Activated CD8-positive, alpha-beta memory T cell treated with anti-CD3 and anti-CD28 coated beads, Interleukin-2, amount 50 U/mL, for 4 hours (primary cell): ENCODE data around the gene MUC6.
A peak's percentile ranks its signal among the peaks of the same experiment; 100 is the strongest.

Source experiments
- DNase-seq: peaks from one replicate; pipeline ENCODE4 v3.0.0-alpha.2; 2020

MUC6 gene, protein sequence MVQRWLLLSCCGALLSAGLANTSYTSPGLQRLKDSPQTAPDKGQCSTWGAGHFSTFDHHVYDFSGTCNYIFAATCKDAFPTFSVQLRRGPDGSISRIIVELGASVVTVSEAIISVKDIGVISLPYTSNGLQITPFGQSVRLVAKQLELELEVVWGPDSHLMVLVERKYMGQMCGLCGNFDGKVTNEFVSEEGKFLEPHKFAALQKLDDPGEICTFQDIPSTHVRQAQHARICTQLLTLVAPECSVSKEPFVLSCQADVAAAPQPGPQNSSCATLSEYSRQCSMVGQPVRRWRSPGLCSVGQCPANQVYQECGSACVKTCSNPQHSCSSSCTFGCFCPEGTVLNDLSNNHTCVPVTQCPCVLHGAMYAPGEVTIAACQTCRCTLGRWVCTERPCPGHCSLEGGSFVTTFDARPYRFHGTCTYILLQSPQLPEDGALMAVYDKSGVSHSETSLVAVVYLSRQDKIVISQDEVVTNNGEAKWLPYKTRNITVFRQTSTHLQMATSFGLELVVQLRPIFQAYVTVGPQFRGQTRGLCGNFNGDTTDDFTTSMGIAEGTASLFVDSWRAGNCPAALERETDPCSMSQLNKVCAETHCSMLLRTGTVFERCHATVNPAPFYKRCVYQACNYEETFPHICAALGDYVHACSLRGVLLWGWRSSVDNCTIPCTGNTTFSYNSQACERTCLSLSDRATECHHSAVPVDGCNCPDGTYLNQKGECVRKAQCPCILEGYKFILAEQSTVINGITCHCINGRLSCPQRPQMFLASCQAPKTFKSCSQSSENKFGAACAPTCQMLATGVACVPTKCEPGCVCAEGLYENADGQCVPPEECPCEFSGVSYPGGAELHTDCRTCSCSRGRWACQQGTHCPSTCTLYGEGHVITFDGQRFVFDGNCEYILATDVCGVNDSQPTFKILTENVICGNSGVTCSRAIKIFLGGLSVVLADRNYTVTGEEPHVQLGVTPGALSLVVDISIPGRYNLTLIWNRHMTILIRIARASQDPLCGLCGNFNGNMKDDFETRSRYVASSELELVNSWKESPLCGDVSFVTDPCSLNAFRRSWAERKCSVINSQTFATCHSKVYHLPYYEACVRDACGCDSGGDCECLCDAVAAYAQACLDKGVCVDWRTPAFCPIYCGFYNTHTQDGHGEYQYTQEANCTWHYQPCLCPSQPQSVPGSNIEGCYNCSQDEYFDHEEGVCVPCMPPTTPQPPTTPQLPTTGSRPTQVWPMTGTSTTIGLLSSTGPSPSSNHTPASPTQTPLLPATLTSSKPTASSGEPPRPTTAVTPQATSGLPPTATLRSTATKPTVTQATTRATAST (N-terminal part only)

GRCh38 chr11:1036303-1036923 lies at the start of gene MUC6:
MUC6 (minus strand) TSS chr11:1036718; CDS start chr11:1036655, 63 bp downstream.
- no peak for DNase-seq

DNA sequence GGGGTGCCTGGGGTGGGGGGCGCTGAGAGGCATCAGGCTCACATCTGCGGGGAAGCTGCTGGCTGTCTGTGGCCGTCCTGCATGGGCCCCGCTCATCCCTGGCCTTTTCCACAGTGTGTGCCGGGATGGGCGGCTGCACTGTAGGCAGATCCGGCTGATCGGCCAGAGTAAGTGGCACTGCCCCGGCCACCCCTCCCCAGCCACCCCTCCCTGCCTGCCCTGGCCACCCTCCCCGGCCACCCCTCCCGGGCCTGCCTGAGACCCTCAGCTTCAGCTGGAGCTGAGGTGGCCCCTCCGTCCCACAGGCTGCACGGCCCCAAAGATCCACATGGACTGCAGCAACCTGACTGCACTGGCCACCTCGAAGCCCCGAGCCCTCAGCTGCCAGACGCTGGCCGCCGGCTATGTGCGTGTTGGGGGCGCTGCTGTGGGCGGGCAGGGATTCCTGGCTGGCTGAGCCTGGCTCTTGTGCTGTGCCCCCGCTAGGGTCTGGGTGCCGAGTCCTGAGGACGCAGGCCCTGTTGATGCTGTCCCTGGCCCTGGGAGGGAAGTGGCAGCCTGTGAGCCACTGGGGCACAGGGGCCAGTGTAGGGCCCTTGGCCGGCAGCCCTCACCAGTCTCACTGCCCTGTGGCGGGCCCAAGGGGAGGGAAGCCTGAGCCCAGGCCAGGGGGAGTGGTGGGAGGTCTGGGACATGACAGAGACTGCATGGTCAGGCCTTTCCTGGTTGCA lies 49.1 kb upstream of the MUC6 start:
- DNase-seq: peak; percentile 8

DNA sequence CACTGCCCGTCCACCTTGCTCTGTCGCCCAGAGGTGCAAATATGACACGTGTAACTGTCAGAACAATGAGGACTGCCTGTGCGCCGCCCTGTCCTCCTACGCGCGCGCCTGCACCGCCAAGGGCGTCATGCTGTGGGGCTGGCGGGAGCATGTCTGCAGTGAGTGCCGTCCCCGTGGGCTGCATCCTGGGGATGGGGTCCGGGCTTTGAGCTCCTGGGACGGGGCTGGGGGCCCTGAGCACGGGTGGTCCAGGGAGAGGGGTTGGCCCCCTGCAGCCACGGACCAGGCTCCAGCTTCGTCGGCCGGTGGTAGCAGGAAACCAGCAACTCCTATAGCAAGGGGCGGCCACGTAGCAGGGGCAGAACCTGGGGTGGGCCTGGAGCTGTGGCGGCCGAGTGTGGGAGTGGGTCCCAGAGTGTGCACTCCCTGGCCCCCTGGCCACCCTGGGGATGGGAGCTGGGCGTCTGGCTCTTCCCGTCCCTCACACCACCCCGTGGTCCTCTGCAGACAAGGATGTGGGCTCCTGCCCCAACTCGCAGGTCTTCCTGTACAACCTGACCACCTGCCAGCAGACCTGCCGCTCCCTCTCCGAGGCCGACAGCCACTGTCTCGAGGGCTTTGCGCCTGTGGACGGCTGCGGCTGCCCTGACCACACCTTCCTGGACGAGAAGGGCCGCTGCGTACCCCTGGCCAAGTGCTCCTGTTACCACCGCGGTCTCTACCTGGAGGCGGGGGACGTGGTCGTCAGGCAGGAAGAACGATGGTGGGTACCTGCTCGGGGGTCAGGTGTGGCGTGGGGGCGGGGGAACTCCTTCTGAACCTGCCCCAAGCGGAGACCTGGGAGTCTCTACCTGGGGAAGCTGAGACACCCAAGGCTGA lies 48.3 kb upstream of the MUC6 start:
- peak; percentile 12 for DNase-seq

DNA sequence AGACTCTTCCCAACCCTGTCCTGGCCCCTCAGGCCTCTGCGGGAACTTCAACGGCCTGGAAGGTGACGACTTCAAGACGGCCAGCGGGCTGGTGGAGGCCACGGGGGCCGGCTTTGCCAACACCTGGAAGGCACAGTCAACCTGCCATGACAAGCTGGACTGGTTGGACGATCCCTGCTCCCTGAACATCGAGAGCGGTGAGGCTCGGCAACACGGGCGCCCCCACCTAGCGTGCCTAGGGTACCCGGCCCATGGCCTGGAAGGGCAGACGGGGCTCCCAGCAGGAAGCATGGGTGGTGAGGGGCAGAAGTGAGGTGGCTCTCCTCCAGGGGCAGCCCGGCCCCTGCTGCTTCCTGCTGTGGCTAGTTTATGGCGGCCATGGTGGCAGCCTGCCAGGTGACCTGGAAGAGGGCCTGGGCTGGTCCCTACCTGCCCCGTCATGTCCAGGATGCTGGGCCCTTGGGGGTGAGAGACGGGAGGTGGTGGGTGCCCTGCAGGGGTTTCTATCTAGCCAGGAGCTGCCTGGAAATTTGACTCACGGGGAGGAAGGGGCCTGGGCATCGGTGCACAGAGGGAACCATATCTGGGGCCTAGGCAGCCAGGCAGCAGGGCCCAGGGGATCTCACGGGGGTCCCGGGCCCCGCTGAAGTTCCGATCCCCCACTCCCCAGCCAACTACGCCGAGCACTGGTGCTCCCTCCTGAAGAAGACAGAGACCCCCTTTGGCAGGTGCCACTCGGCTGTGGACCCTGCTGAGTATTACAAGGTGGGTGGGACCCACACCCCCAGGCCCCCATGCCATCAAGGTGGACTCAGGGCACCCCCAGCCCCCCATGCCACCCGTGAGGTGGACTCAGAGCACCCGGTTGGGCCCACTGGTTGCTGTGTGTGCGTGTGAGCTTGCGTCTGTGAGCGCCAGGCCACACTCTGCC lies 47.4 kb upstream of the MUC6 start:
- DNase-seq: peak; percentile 12

- peak; percentile 13 for DNase-seq
These were observed 46.5 kb upstream of the MUC6 start for GRCh38 chr11:1082728-1083620.

DNA sequence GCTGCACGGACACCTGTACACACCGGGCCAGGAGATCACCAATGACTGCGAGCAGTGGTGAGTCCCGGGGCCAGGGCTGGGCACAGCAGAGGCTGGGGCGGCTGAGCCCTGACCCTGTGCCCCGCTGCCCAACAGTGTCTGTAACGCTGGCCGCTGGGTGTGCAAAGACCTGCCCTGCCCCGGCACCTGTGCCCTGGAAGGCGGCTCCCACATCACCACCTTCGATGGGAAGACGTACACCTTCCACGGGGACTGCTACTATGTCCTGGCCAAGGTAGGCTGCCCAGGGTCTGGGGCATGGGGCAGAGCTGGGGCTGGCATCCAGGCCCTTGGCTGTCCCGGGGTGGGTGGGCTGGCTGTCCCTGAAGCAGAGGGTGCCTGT lies 45.8 kb upstream of the MUC6 start:
- DNase-seq: peak; percentile 12

DNA sequence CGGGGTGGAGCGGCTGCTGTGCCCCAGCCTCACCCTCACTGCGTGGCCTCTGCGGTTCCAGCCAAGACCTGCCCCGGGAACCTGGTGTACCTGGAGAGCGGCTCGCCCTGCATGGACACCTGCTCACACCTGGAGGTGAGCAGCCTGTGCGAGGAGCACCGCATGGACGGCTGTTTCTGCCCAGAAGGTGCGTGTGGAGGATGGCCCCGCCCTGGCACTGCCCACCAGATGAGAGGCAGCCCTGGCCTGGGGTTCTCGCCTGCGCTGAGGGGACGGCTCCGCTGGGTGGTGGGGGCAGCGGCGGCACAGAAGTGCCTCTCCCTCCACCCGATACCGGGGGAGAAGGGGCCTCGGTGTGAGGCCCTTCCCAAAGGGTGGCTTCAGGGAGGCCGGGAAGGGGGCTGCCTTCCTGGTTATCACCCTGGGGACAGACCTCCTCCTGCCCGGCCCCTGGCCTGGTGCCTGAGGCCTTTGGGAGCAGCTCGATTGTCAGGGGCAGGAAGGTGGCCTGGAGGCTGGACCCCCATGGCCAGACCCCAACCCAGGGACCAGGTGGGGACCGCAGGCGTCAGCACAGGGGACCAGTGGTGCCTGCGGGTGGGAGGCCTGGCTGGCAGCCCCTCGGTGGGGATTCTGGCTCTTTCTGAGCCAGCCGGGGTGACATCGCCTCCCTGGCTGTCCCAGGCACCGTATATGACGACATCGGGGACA lies 45.2 kb upstream of the MUC6 start:
- peak; percentile 9 for DNase-seq

- peak; percentile 12 for DNase-seq
These were observed 41.7 kb upstream of the MUC6 start for GRCh38 chr11:1078191-1078601.

DNA sequence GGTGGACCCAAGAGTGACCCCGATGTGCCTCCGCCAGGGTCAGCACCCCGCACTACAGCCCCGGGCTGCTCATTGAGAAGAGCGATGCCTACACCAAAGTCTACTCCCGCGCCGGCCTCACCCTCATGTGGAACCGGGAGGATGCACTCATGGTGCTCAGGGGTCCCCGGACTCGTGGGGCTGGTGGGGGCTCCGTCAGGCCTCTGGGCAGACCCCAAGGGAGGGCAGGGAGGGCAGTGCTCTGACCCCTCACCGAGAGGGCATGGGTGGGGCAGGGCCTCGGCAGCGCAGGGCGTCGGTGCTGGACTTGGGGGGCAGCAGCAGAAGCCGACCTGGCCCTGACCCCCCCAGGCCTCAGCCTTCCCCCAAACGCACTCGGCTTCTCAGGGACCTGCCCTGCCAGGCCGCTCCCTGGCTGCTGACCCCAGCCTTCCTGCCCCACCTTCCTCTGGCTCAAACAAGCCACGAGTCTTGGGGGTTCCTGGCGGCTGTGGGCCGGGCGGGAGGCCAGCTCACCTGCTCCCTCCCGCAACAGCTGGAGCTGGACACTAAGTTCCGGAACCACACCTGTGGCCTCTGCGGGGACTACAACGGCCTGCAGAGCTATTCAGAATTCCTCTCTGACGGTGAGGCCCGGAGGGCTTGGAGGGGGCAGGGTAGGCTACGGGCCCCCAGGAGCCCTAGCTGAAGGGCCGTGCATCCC lies 41.0 kb upstream of the MUC6 start:
- DNase-seq: peak; percentile 12

DNA sequence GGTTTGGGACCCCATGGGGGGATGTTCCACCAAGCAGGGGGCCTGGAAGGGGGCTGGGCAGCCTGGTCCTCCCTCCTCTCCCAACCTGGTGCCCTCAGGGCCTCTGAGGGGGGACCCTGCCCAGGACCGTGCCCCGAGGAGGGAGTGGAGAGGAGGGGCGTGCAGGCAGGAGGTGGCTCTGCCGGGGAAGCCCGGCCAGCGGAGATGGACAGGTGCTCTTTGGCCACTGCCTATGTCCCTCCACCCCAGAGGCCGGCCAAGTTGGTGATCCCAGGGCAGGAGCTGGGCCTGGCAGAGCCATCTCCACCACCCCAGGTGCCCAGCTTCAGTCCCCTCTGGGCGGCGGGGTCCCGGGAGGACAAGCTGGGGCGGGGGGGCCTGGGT lies 40.5 kb upstream of the MUC6 start:
- DNase-seq: peak; percentile 11

DNA sequence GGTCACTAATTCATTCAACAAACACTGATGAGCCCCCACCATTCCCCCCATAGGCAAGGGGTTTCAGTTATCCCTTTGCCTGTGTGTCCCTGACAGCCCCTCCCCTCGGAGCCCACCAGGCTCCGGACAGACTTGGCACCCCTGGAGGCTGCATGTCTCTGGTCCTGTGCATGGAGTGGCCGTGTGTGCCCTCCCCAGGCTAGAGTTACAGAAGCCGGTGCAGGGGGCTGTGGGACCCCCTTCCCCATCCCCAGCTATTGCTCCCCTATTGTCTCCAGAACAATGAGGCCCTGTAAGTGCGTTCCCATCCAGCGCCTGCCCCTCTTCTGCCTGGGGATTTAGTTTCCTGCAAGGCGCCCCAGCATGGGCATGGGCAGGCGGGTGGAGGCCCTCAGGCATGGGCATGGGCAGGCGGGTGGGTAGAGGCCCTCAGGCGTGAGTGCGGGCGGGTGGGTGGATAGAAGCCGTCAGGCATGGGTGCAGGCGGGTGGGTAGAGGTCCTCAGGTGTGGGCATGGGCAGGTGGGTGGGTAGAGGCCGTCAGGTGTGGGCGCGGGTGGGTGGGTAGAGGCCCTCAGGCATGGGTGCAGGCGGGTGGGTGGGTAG lies 39.6 kb upstream of the MUC6 start:
- peak; percentile 11 for DNase-seq

GRCh38 chr11:1075341-1075911 lies 38.9 kb upstream of the MUC6 start:
- DNase-seq: peak; percentile 13

- DNase-seq: peak; percentile 12
These were observed 38.0 kb upstream of the MUC6 start, which contains the start of gene MUC2 for GRCh38 chr11:1074244-1075221. MUC2 (plus strand) TSS chr11:1074874.

GRCh38 chr11:1073851-1074243 lies 37.3 kb upstream of the MUC6 start:
- peak; percentile 9 for DNase-seq

DNA sequence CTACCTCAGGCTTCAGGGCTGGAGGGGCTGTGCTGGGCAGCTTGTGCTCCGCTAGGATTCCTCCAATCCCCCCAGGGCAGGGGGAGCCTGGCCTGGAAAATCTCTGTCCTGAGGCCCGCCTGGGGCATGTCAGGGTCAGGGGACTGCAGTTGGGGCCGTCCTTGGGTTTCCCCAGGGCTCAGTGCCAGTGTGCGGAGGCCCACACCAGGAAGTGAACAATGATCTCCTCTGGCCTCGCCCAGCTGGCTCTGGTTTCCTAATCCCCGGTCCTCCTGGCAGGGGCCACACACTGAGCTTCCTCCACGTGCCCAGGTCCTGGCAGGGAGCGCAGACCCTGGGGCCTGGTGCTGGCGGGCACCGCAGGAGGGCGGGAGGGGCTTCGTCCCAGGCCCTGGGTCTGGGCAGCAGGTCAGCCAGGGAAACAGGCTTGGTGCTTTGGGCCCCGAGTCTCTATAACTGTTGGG lies 36.8 kb upstream of the MUC6 start:
- DNase-seq: peak; percentile 8
